ENCODE measurements around the gene GNG8.

Gene GNG8

DNA sequence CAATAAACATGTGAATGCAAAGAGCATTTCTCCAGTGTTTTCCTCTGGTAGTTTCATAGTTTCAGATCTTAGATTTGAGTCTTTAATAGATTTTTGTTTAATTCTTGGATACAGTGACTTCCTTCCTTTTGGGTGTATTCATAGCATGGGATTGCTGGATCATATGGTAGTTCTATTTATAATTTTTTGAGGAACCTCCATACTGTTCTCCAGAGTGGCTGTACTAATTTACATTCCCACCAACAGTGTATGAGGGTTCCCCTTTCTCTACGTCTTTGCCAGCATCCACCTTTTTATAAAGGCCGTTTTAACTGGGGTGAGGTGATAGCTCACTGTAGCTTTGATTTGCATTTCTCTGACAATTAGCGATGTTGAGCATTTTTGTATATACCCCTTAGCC, 44.1 kb downstream of the GNG8 start (continued):
- TF ChIP-seq ZNF184 (tag by site-specific recombination; IDR thresholded peaks at IDR 0.05) (no peak), ZIC2 (tag by site-specific recombination; IDR thresholded peaks at IDR 0.05) (no peak), ZNF677 (tag by site-specific recombination; IDR thresholded peaks at IDR 0.05) (no peak), ZBTB17 (tag by site-specific recombination; IDR thresholded peaks at IDR 0.05) (no peak)

DNA sequence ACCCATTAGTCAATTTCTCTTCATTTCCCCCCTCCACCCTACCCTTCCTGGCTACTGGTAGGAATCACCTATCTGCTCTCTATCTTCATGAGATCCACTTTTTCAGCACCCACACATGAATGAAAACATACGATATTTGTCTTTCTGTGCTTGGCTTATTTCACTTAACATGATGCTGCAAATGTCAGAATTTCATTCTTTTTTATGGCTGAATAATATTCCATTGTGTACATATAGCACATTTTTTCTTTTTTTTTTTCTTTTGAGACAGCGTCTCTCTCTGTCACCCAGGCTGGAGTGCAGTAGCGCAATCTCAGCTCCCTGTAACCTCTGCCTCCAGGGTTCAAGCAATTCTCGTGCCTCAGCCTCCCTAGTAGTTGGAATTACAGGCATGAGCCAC, 44.7 kb downstream of the GNG8 start:
- Histone ChIP-seq H3K9me3 (ENCODE audit: control insufficient read depth, insufficient read depth, low read depth, low read length) (no peaks in the 10 kb centered on the region), H3K4me3 (ENCODE audit: low read depth, low read length) (no peak overlapping the region), H3K4me1 (ENCODE audit: control insufficient read depth, insufficient read depth, low read length) (no peaks in the 10 kb centered on the region), H3K27ac (ENCODE audit: extremely low read depth, low read depth, low read length) (no peak overlapping the region), H3K36me3 (ENCODE audit: control insufficient read depth in 2 of 2, insufficient read depth in 1 of 2, low read length in 2 of 2) (no peaks in the 10 kb centered on the region)
- TF ChIP-seq ZNF146 (tag by site-specific recombination; IDR thresholded peaks at IDR 0.05) (peak; percentile 85), GFI1B (tag by site-specific recombination; IDR thresholded peaks at IDR 0.05) (no peak), ZNF416 (tag by site-specific recombination; IDR thresholded peaks at IDR 0.05) (no peak)
- TF ChIP-seq, protein P1, sequence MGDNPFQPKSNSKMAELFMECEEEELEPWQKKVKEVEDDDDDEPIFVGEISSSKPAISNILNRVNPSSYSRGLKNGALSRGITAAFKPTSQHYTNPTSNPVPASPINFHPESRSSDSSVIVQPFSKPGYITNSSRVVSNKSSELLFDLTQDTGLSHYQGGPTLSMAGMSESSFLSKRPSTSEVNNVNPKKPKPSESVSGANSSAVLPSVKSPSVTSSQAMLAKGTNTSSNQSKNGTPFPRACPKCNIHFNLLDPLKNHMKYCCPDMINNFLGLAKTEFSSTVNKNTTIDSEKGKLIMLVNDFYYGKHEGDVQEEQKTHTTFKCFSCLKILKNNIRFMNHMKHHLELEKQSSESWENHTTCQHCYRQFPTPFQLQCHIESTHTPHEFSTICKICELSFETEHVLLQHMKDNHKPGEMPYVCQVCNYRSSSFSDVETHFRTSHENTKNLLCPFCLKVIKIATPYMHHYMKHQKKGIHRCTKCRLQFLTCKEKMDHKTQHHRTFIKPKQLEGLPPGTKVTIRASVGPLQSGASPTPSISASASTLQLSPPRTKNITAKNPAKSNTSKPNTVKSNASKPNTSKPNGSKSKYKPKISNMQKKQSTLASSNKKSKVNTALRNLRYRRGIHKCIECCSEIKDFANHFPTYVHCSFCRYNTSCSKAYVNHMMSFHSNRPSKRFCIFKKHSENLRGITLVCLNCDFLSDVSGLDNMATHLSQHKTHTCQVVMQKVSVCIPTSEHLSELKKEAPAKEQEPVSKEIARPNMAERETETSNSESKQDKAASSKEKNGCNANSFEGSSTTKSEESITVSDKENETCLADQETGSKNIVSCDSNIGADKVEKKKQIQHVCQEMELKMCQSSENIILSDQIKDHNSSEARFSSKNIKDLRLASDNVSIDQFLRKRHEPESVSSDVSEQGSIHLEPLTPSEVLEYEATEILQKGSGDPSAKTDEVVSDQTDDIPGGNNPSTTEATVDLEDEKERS (tag by site-specific recombination; IDR thresholded peaks at IDR 0.05) = 0 out of 2 replicates have a peak, but pooled peaks have one; percentile 57
- TF ChIP-seq, protein P2, sequence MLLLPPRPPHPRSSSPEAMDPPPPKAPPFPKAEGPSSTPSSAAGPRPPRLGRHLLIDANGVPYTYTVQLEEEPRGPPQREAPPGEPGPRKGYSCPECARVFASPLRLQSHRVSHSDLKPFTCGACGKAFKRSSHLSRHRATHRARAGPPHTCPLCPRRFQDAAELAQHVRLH (tag by site-specific recombination; IDR thresholded peaks at IDR 0.05) = peak; percentile 62; the same call in 1 of the 2 replicates
- ChIA-PET CTCF (interaction anchor here (0.7 kb wide), 1 partner anchor 235 kb away, joined by 3 read pairs; no protein-coding TSS in a partner anchor), POLR2A (interaction anchor here (1.9 kb wide), 1 partner anchor 9 kb away, joined by 5 read pairs; the partner anchor contains the start of gene CALM3)

DNA sequence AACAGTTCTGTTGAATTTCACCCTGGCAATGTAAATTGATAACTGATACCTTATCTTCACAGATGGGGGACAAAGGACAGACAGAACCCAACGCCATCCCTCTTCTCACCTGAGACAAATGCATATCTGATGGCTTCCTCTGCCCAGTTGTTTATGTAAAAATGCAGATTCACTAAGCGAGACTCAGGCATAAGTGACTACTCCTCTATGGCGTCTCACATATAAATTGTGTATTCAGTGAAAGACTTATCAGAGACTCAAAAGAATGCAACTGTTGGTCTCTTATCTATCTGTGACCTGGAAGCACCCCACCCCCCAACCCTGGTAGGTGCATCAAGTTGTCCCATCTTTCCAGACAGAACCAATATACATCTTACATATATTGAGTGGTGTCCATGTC, 48.1 kb downstream of the GNG8 start:
- H3K36me3 ChIP-seq (ENCODE audit: control insufficient read depth in 2 of 2, insufficient read depth in 1 of 2, low read length in 2 of 2) = no peaks in the 10 kb centered on the region; a peak in 1 of 3 replicates
- no peaks in the 10 kb centered on the region for H3K9me3 ChIP-seq (ENCODE audit: control insufficient read depth, insufficient read depth, low read depth, low read length)
- ChIA-PET CTCF (interaction anchor here (0.8 to 1.0 kb wide), 2 partner anchors 12 to 166 kb away, joined by 3 to 4 read pairs; no protein-coding TSS in a partner anchor), POLR2A (interaction anchor here (1.9 kb wide), 1 partner anchor 13 kb away, joined by 13 read pairs; the partner anchor contains the start of gene CALM3)
- no peak overlapping the region for H3K27ac ChIP-seq (ENCODE audit: extremely low read depth, low read depth, low read length)
- TF ChIP-seq ZNF670 (tag by site-specific recombination; IDR thresholded peaks at IDR 0.05; ENCODE audit: low read depth) (no peak), ZNF76 (tag by site-specific recombination; IDR thresholded peaks at IDR 0.05; ENCODE audit: borderline replicate concordance, low read depth) (no peak), ZNF549 (tag by site-specific recombination; IDR thresholded peaks at IDR 0.05) (no peak), MYNN (tag by site-specific recombination; IDR thresholded peaks at IDR 0.05; ENCODE audit: borderline replicate concordance) (no peak)
- TF ChIP-seq, protein P1 (tag by site-specific recombination; IDR thresholded peaks at IDR 0.05) = no peak
- TF ChIP-seq, protein P3, sequence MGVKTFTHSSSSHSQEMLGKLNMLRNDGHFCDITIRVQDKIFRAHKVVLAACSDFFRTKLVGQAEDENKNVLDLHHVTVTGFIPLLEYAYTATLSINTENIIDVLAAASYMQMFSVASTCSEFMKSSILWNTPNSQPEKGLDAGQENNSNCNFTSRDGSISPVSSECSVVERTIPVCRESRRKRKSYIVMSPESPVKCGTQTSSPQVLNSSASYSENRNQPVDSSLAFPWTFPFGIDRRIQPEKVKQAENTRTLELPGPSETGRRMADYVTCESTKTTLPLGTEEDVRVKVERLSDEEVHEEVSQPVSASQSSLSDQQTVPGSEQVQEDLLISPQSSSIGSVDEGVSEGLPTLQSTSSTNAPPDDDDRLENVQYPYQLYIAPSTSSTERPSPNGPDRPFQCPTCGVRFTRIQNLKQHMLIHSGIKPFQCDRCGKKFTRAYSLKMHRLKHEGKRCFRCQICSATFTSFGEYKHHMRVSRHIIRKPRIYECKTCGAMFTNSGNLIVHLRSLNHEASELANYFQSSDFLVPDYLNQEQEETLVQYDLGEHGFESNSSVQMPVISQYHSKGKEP (tag by site-specific recombination; IDR thresholded peaks at IDR 0.05) = no peak
- no peaks in the 10 kb centered on the region for H3K4me1 ChIP-seq (ENCODE audit: control insufficient read depth, insufficient read depth, low read length)
- H3K4me3 ChIP-seq (ENCODE audit: low read depth, low read length) = no peak overlapping the region

Data from HEK293 (cell line).